ENCODE data around the gene TUT1.
"Not testable (repeated sequence)": the region's sequence is repeated elsewhere in the genome, so short reads cannot be mapped to it uniquely, and the experiment has no call there.

The TUT1 gene

GRCh38 chr11:62591448-62592145 is at the start of gene TUT1:
Gene TUT1 (minus strand): TSS chr11:62591523. CDS start chr11:62591485, 38 bp downstream.
- in situ Hi-C loops (cut with MboI; ENCODE audit: low sequenced_read_pairs, unreplicated experiment): no loop called here
- DNase-seq (ENCODE audit: low spot score): peak; percentile 94
- TF ChIP-seq CTCF (IDR thresholded peaks at IDR 0.05; ENCODE audit: borderline replicate concordance, control extremely low read depth, extremely low read depth, insufficient read depth, missing control alignments): no peak

GRCh38 chr11:62632492-62632891 is 41.2 kb upstream of the TUT1 start:
- no peak for DNase-seq (ENCODE audit: low spot score)
- in situ Hi-C loops (cut with MboI; ENCODE audit: low sequenced_read_pairs, unreplicated experiment): no loop called here
- TF ChIP-seq CTCF (IDR thresholded peaks at IDR 0.05; ENCODE audit: borderline replicate concordance, control extremely low read depth, extremely low read depth, insufficient read depth, missing control alignments): no peak

GRCh38 chr11:62627713-62628112 is 36.4 kb upstream of the TUT1 start:
- in situ Hi-C loops (cut with MboI; ENCODE audit: low sequenced_read_pairs, unreplicated experiment): no loop called here
- TF ChIP-seq CTCF (IDR thresholded peaks at IDR 0.05; ENCODE audit: borderline replicate concordance, control extremely low read depth, extremely low read depth, insufficient read depth, missing control alignments): no peak
- no peak for DNase-seq (ENCODE audit: low spot score)

GRCh38 chr11:62622476-62623089 is 31.3 kb upstream of the TUT1 start:
- TF ChIP-seq CTCF (IDR thresholded peaks at IDR 0.05; ENCODE audit: borderline replicate concordance, control extremely low read depth, extremely low read depth, insufficient read depth, missing control alignments): no peak
- in situ Hi-C loops (cut with MboI; ENCODE audit: low sequenced_read_pairs, unreplicated experiment): no loop called here
- no peak for DNase-seq (ENCODE audit: low spot score)

GRCh38 chr11:62621567-62622470 is 30.5 kb upstream of the TUT1 start, which contains the start of gene B3GAT3:
Gene B3GAT3 (minus strand): TSS chr11:62621986. CDS start chr11:62621947, 39 bp downstream.
- peak; percentile 98 for DNase-seq (ENCODE audit: low spot score)
- in situ Hi-C loops (cut with MboI; ENCODE audit: low sequenced_read_pairs, unreplicated experiment): no loop called here
- TF ChIP-seq CTCF (IDR thresholded peaks at IDR 0.05; ENCODE audit: borderline replicate concordance, control extremely low read depth, extremely low read depth, insufficient read depth, missing control alignments): no peak

- in situ Hi-C loops (cut with MboI; ENCODE audit: low sequenced_read_pairs, unreplicated experiment): no loop called here
- no peak for DNase-seq (ENCODE audit: low spot score)
- no peak for TF ChIP-seq CTCF (IDR thresholded peaks at IDR 0.05; ENCODE audit: borderline replicate concordance, control extremely low read depth, extremely low read depth, insufficient read depth, missing control alignments)
Measured at GRCh38 chr11:62621027-62621566, 29.8 kb upstream of the TUT1 start.

GRCh38 chr11:62616957-62617356 is 25.6 kb upstream of the TUT1 start:
- in situ Hi-C loops (cut with MboI; ENCODE audit: low sequenced_read_pairs, unreplicated experiment); DNase-seq (ENCODE audit: low spot score): not testable (repeated sequence)
